ENCODE measurements around the gene CNPY1.

Gene CNPY1

GRCh38 chr7:155454183-155455112, 91.9 kb downstream of the CNPY1 start:
- no peak for DNase-seq (ENCODE audit: low read depth)

- no peak for DNase-seq (ENCODE audit: low read depth)
Measured at GRCh38 chr7:155453296-155454182, 92.8 kb downstream of the CNPY1 start.

DNA sequence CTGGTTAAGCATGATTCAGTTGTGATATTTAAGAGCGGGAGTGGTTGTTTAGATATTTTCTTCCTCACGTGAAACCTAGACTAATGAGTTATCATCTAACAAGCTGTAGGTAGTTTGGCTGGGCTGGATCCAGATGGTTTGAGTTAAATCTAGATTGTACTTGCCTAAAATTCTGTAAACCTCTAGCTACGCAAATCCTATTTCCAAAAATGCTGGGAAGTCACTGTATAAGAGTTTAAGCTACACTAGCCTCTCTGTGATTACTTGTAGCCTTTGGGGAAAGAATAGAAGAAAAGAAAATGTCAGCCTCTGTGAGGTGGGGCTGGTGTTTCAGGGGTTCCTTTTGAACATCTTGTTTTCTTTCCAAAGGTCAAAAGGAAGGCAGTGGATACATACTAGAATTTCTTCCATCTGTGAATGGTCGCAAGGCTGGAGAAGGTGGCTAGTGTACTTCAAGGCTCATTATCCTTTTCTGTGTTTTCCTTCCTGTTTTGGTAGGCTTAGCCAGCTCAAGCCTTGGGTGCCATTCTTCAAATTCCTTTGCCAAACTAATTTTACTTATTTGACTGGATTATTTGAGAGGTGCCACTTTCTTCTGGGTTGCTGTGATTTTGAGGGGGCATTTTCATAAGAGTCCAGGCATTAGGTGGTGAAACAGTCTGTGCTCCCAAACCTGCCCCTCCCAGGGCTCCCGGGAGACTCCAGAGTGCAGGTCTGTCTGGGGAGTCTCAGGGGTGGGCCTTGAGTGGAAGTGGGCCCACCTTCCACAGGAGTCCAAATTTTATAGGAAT, 93.7 kb downstream of the CNPY1 start:
- no peak for DNase-seq (ENCODE audit: low read depth)

GRCh38 chr7:155451840-155452239, 94.5 kb downstream of the CNPY1 start:
- no peak for DNase-seq (ENCODE audit: low read depth)
